Immature natural killer cell (primary cell): Measurements from ENCODE around the gene EML6. TPM values are rescaled to one million over a fixed set of nuclear protein-coding genes. Genes with fewer than 3 reads are reported as not detected.
"Not testable (repeated sequence)": the region's sequence is repeated elsewhere in the genome, so short reads cannot be mapped to it uniquely, and the experiment has no call there.

Source experiments
- DNase-seq, 3 donors: peaks; one replicate each; pipeline ENCODE4 v3.0.0; 2022; ENCODE audit warnings: mixed read lengths in 1 of 3
- H3K27ac Mint-ChIP-seq, 6 donors: one replicate each; pipeline ENCODE4 v1.8.0; 2020; ENCODE audit warnings: mixed read lengths in 6 of 6, mild to moderate bottlenecking in 5 of 6, inconsistent platforms in 4 of 6, moderate library complexity in 3 of 6
- H3K27me3 Mint-ChIP-seq, 3 donors: one replicate each; pipeline ENCODE4 v1.8.0; 2020 to 2021; ENCODE audit warnings: low read depth in 3 of 3, mild to moderate bottlenecking in 3 of 3, mixed read lengths in 3 of 3, moderate library complexity in 3 of 3, inconsistent platforms in 1 of 3
- H3K36me3 Mint-ChIP-seq, 3 donors: one replicate each; pipeline ENCODE4 v1.8.0; 2020; ENCODE audit warnings: mixed read lengths in 3 of 3, inconsistent platforms in 2 of 3, mild to moderate bottlenecking in 2 of 3
- H3K4me1 Mint-ChIP-seq, 2 donors: one replicate each; pipeline ENCODE4 v1.8.0; 2020; ENCODE audit warnings: inconsistent platforms in 2 of 2, mild to moderate bottlenecking in 2 of 2, mixed read lengths in 2 of 2, moderate library complexity in 1 of 2
- H3K4me3 Mint-ChIP-seq, 5 donors: one replicate each; pipeline ENCODE4 v1.8.0; 2020; ENCODE audit warnings: mild to moderate bottlenecking in 5 of 5, mixed read lengths in 5 of 5, inconsistent platforms in 3 of 5, moderate library complexity in 3 of 5
- H3K9me3 Mint-ChIP-seq, 6 donors: one replicate each; pipeline ENCODE4 v1.8.0; 2020; ENCODE audit warnings: mild to moderate bottlenecking in 6 of 6, mixed read lengths in 6 of 6, inconsistent platforms in 4 of 6, moderate library complexity in 3 of 6
- polyA plus RNA-seq, 3 donors: library from polyadenylated mRNA; unstranded; fragments of 300-500 nt; fragmentation: Illumina TruSeq; gene quantifications; one replicate each; pipeline ENCODE4 v1.2.3, GENCODE V29; 2021

Gene EML6
- polyA plus RNA-seq, 3 donors from 2014 or later: 0.02 TPM; not detected in 2

GRCh38 chr2:54839461-54840255, 116.2 kb downstream of the EML6 start:
- Mint-ChIP-seq H3K36me3 (no peaks in the 10 kb centered on the region), H3K4me3 (no peak overlapping the region), H3K27ac (no peak overlapping the region), H3K9me3 (no peaks in the 10 kb centered on the region), H3K4me1 (no peaks in the 10 kb centered on the region), H3K27me3 (peaks cover 0 to 1% (median 0%) of the 10 kb centered on the region in 3 donors)
- DNase-seq: no peak

DNA sequence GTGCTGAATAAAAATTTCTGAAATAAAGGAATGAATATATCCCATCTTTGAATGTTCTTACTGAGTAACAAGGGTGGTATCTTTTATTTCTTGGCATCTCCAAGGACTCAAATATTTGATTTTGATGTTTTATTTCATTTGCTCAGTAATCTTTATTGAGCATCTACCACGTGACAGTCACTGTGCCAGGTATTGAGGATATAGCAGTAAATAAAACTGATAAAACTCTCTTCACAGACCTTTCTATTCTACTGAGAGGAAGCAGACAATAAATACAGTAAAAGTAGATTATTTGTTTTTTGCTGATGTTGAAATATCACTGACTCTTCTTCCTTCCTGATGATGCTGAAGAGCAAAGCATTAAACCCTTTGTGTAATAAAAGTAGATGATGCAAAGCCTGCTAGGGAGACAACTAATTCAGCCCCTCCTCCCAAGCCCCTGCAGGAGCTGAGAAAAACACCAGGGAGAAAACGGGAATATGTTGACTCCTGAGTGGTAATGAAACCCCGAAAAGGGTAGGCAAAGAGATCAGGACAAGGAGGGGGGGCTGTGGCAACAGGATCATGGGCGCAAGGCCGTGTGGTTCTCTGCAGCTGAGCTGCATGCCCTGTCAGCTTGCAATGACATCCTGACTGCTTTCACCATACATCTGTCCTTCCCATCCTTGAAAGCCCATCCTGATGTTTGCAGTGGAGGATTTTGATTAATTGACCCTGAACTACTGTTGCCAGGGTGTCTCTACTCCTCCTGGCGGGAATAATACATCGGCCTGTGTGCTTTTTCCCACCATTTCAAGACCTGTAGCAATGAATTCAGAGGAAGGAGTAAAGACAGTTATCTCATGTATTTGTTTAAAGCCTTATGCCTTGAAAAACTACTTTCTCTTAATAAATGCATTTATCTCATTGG, 117.4 kb downstream of the EML6 start:
- H3K4me1 Mint-ChIP-seq: no peaks in the 10 kb centered on the region
- no peaks in the 10 kb centered on the region for H3K36me3 Mint-ChIP-seq
- no peak overlapping the region for H3K27ac Mint-ChIP-seq
- no peak overlapping the region for H3K4me3 Mint-ChIP-seq
- DNase-seq: no peak
- no peaks in the 10 kb centered on the region for H3K9me3 Mint-ChIP-seq
- H3K27me3 Mint-ChIP-seq: peaks cover 0 to 1% (median 0%) of the 10 kb centered on the region in 3 donors

- not testable (repeated sequence) for H3K27ac Mint-ChIP-seq, H3K4me3 Mint-ChIP-seq, DNase-seq, H3K36me3 Mint-ChIP-seq, H3K27me3 Mint-ChIP-seq, H3K9me3 Mint-ChIP-seq, H3K4me1 Mint-ChIP-seq
Observed at GRCh38 chr2:54841500-54841899, 118.0 kb downstream of the EML6 start.

DNA sequence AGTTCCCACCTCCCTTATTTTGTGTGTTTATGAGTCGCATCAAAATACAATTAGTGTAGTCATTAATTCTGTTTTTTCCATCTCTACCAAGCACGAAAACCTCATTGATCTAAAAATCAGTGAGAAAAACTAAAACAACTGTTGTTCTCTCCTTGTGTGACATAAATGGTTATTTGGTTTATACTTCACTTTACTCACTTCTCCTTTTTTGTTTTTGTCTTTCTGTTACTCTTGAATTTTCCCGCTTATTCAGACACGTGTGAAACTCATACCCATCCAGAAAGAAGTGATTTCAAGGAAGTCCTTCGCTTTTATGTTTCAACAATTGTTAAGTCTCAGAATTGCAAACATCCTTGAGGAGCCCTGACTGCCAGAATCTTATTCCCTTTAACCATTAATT, 121.6 kb downstream of the EML6 start:
- H3K27ac Mint-ChIP-seq: no peak overlapping the region

DNA sequence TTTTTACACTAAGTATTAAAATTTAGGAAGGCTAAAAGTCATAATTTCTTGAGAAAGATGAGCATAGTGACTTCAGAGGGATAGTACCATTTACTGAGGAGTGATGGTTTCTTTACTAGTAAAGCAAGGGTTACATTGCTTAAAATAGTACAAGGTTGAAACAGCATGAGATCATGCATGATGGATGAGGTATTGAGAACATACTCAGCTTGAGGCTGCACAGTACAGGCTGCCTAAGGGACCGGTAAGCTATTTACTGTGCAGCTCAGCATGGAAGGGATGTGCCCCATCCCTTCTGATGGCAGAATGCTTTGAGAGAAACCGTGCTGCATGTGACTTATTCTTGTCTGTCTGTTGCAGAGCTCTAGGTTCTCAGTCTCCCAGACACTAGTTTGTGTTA, 122.1 kb downstream of the EML6 start:
- DNase-seq: no peak
- no peak overlapping the region for H3K27ac Mint-ChIP-seq
- H3K4me3 Mint-ChIP-seq: no peak overlapping the region
- peaks cover 2 to 6% of the 10 kb centered on the region in 2 donors for H3K4me1 Mint-ChIP-seq
- H3K9me3 Mint-ChIP-seq: no peaks in the 10 kb centered on the region
- no peaks in the 10 kb centered on the region for H3K36me3 Mint-ChIP-seq
- H3K27me3 Mint-ChIP-seq: peaks cover 0 to 5% (median 0%) of the 10 kb centered on the region in 3 donors

More for the DNA sequence above, 121.6 kb downstream of the EML6 start:
- Mint-ChIP-seq H3K9me3 (no peaks in the 10 kb centered on the region), H3K4me1 (peaks cover 0 to 2% of the 10 kb centered on the region in 2 donors), H3K4me3 (no peak overlapping the region), H3K36me3 (no peaks in the 10 kb centered on the region), H3K27me3 (peaks cover 0 to 5% (median 0%) of the 10 kb centered on the region in 3 donors)
- no peak for DNase-seq

- peaks cover 4 to 9% of the 10 kb centered on the region in 2 donors for H3K4me1 Mint-ChIP-seq
- DNase-seq: peak in 1 of 3 donors; percentile 0
- peak overlapping the region in 1 of 5 donors; percentile 16 for H3K4me3 Mint-ChIP-seq
- H3K27me3 Mint-ChIP-seq: peaks cover 0 to 5% (median 2%) of the 10 kb centered on the region in 3 donors
- no peaks in the 10 kb centered on the region for H3K36me3 Mint-ChIP-seq
- no peak overlapping the region for H3K27ac Mint-ChIP-seq
- no peaks in the 10 kb centered on the region for H3K9me3 Mint-ChIP-seq
Observed at GRCh38 chr2:54850171-54851122, 127.0 kb downstream of the EML6 start.

DNA sequence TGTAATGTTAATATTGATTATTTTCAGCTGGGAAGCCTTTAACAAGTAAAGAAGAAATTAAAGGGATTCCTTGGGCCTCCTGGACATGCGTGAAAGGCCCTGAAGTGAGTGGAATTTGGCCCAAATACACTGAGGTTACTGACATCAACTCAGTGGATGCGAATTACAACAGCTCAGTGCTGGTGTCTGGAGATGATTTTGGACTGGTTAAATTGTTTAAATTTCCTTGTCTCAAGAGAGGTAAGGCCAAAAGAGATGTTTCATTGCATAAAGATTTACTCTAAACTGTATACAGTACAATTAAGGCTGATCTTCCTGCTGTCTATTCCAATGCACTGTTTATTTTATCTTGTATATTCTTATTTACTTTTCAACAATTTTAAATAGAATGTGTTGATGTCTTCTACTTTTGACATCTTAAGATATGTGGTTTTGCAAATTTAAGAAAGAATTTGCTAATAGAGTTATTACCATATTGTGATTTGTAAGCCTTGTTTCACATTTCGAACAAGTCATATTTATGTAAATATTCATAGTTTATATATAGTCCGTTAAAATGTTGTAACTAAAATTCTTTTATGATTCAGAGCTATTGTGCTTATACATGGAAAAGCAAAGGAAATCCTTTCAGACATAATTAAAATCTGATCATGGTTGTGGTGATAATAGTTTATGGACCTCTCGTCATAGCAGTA, 130.3 kb downstream of the EML6 start:
- no peak overlapping the region for H3K4me3 Mint-ChIP-seq
- no peaks in the 10 kb centered on the region for H3K9me3 Mint-ChIP-seq
- H3K27me3 Mint-ChIP-seq: peaks cover 0 to 6% (median 2%) of the 10 kb centered on the region in 3 donors
- no peak overlapping the region for H3K27ac Mint-ChIP-seq
- no peak for DNase-seq
- peaks cover 4 to 9% of the 10 kb centered on the region in 2 donors for H3K4me1 Mint-ChIP-seq
- no peaks in the 10 kb centered on the region for H3K36me3 Mint-ChIP-seq

GRCh38 chr2:54855434-54855833, 132.0 kb downstream of the EML6 start:
- H3K27ac Mint-ChIP-seq: no peak overlapping the region
- H3K27me3 Mint-ChIP-seq: peaks cover 0 to 3% (median 2%) of the 10 kb centered on the region in 3 donors
- no peaks in the 10 kb centered on the region for H3K9me3 Mint-ChIP-seq
- no peak overlapping the region for H3K4me3 Mint-ChIP-seq
- H3K36me3 Mint-ChIP-seq: no peaks in the 10 kb centered on the region
- H3K4me1 Mint-ChIP-seq: peaks cover 3 to 5% of the 10 kb centered on the region in 2 donors
- no peak for DNase-seq

GRCh38 chr2:54858021-54858681, 134.7 kb downstream of the EML6 start:
- no peak overlapping the region for H3K27ac Mint-ChIP-seq
- H3K9me3 Mint-ChIP-seq: no peaks in the 10 kb centered on the region
- H3K27me3 Mint-ChIP-seq: peaks cover 0 to 1% (median 0%) of the 10 kb centered on the region in 3 donors
- no peaks in the 10 kb centered on the region for H3K36me3 Mint-ChIP-seq
- no peak for DNase-seq
- H3K4me3 Mint-ChIP-seq: no peak overlapping the region
- no peaks in the 10 kb centered on the region for H3K4me1 Mint-ChIP-seq

DNA sequence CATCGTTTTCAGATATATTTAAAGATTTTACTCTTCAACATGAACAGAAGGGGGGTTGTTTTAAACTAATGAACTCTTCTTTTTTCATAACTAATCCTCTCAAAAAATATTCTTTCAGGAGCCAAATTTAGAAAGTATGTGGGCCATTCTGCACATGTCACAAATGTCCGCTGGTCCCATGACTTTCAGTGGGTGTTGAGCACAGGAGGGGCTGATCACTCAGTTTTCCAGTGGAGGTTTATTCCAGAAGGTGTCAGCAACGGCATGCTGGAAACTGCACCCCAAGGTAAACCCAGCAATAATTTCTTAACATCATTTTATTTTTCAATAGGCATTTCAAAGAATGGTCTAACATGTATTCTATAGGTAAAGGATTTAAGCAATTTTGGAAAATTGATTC, 136.0 kb downstream of the EML6 start:
- no peaks in the 10 kb centered on the region for H3K4me1 Mint-ChIP-seq
- peaks cover 0 to 1% (median 0%) of the 10 kb centered on the region in 3 donors for H3K27me3 Mint-ChIP-seq
- H3K9me3 Mint-ChIP-seq: no peaks in the 10 kb centered on the region
- no peak overlapping the region for H3K4me3 Mint-ChIP-seq
- H3K27ac Mint-ChIP-seq: no peak overlapping the region
- H3K36me3 Mint-ChIP-seq: no peaks in the 10 kb centered on the region
- no peak for DNase-seq

- DNase-seq: no peak
- Mint-ChIP-seq H3K27me3 (peaks cover 0 to 1% (median 0%) of the 10 kb centered on the region in 3 donors), H3K36me3 (no peaks in the 10 kb centered on the region), H3K4me1 (no peaks in the 10 kb centered on the region), H3K4me3 (no peak overlapping the region), H3K9me3 (no peaks in the 10 kb centered on the region), H3K27ac (no peak overlapping the region)
Observed at GRCh38 chr2:54859997-54860701, 136.7 kb downstream of the EML6 start.

DNA sequence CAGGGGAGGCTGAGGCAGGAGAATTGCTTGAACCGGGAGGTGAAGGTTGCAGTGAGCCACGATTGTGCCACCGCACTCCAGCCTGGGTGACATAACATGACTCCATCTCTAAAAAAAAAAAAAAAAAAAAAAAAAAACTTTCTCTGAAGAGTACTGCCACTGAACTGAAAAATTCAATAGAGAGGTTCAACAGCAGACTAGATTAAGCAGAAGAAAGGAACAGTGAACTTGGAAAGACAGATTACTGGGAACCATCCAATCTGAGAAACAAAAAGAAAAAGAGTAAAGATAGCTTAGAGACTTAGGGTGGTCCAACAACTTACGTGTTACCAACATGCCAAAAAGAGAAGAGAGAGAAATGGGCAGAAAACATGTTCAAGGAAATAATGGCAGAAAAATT, 138.8 kb downstream of the EML6 start:
- Mint-ChIP-seq H3K9me3 (no peaks in the 10 kb centered on the region), H3K4me1 (peaks cover 3 to 6% of the 10 kb centered on the region in 2 donors), H3K36me3 (no peaks in the 10 kb centered on the region), H3K27me3 (peaks cover 0 to 2% (median 0%) of the 10 kb centered on the region in 3 donors), H3K4me3 (no peak overlapping the region), H3K27ac (no peak overlapping the region)
- DNase-seq: no peak
